Amniotic stem cell (primary cell): ENCODE measurements around the gene H2BK1.

Experiments used
- DNase-seq: peaks from one replicate; lab custom pipeline; 2025; lab: John Stamatoyannopoulos, UW

Gene H2BK1

DNA sequence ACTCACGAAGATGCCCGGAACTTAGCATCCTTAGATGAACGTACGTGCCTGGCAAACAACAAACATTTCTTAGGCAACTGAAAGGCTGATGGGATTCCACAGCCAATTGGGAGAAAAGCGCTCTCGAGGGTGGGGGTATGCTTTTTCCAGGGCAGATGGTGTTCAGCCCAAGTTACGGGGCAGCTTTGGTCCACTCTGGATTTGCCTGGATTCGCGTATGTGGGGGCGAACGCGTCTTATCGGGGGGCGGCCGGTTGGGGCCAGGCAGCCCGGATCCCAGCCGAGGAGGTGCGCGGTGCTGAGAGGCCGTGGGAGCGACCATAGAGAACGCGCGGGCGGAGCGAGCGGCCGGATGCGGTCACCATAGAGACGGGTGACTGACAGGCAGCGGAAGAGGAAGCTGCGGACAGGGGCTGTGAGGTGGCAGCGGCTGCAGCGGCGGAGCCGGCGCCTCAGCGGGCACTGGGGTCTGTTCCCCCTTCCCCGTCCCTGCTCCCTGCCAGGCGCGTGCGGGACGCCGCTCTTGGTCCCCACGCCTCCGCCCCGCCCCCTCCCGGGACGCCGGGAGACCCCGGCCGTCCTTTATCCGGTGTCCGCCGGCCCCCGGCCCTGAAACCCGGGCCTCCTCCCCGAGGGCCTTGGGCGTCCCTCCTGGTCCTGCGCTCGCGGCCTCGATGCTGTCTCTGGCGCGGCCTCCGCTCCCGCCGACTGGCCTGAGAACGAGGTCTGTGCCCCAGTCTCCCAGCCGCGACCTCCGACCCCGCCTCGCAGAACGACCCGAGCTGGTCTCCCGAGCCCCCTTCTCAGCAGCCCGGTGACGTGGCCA lies 22.0 kb upstream of the H2BK1 start, which contains the start of gene CHPF2:
TSS of gene CHPF2 (plus strand) at position 393 of the 826 bp plus-strand sequence. CDS start 1,529 bp downstream, outside the sequence.
- DNase-seq, result peak; percentile 72

GRCh38 chr7:151231080-151231479 lies 20.8 kb upstream of the H2BK1 start:
- DNase-seq, result no peak

DNA sequence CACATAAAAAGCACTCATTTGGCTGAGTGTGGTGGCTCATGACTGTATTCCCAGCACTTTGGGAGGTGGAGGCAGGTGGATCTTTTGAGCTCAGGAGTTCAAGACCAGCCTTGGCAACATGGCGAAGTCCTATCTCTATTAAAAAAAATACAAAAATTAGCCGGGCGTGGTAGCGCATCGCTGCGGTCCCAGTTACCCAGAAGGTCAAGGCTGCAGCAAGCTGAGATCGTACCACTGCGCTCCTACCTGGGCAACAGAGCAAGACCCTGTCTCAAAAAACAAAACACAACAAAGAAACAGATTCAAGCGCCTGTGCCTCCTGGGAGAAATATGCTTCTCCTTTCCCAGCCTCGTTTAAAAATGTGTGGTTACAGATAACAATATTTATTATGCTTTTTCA lies 19.0 kb upstream of the H2BK1 start:
- DNase-seq, result no peak

GRCh38 chr7:151228024-151228866 lies 18.0 kb upstream of the H2BK1 start:
- no peak for DNase-seq

GRCh38 chr7:151226875-151227782 lies 16.8 kb upstream of the H2BK1 start, which contains the start of gene ABCF2:
Gene ABCF2 (minus strand): TSS chr7:151227205. CDS start chr7:151226458, 747 bp downstream.
- DNase-seq, result peak; percentile 98

DNA sequence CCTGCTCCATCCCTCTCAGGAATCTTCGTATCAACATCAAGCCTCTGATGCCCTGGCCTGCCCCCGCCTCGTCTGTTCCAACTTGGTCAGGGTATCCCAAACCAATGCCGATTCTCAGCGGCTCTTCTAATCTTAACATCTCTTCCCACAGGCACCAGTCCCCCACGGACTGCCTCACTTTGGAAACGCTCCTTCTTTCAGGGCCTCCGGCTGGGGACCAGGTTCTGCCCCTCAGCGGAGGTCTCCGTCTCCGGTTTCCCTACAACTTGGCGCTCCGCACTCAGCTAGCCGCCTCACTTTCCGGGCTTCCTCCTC lies 16.2 kb upstream of the H2BK1 start:
- no peak for DNase-seq

GRCh38 chr7:151225948-151226510 lies 15.7 kb upstream of the H2BK1 start:
- DNase-seq, result no peak

DNA sequence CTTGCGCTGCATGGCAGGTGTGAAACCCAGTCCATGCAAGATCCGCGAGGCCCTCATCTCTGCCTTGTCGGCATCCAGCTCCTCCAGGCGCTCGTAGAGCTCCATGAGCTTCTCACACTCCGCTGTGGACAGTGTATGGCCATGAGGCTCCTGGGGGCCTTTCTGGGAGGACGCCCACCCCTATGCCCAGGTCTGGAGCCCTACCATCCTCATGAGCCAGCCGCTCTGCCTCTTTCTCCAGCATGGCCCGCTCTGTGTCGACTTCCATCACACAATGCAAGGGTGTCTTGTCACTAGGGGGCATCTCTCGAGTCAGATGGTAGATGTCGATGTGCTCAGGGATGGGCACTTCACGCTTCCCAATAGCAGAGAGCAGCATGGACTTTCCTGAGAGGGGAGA lies 13.4 kb upstream of the H2BK1 start:
- no peak for DNase-seq

DNA sequence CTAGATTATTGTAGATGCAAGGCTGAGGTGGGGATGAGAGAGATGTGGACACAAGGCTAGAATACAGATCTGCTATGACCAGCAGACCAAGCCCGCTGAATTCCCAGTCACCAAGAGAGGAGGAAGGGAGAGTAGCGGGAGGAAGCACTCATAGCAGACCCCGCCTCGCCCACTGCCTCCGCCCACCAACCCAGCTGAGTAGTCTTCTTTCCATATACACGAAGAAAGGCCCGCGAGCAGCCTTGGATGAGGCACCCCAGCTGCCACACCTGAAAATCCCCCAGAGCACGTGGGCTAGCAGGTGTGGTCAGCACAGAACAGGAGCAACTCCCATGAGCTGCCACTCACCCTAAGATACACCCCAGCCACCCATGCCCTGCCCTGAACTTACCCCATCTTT lies 7.9 kb upstream of the H2BK1 start:
- DNase-seq, result no peak

GRCh38 chr7:151215396-151215795 lies 5.1 kb upstream of the H2BK1 start:
- no peak for DNase-seq

- DNase-seq, result no peak
Observed at GRCh38 chr7:151213826-151214225, 3.5 kb upstream of the H2BK1 start.

GRCh38 chr7:151212626-151213025 lies 2.3 kb upstream of the H2BK1 start:
- DNase-seq, result no peak

GRCh38 chr7:151211155-151211772 lies 976 bp upstream of the H2BK1 start:
- no peak for DNase-seq

DNA sequence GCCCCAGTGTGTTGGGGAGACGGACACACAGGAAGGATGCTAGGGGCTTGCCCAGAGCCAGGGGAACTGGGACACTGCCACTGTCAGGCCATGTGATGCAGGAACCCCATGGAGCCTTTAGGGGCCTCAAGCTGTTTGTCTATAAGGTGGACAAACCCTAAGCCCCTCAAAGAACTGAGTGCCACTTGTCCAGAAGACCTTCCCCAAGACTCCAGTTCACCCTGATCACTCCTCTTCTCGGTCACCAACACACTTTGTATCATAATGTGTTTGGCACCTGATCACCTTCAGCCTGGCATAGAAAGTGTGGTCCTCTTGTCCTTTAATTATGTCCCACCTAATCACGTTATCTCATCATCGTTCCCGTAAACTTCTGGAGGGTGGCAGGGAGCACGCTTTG lies 700 bp downstream of the H2BK1 start:
- DNase-seq, result no peak

- DNase-seq, result no peak
Observed at GRCh38 chr7:151208253-151208862, 1.9 kb downstream of the H2BK1 start.

- DNase-seq, result no peak
Observed at GRCh38 chr7:151207804-151208203, 2.5 kb downstream of the H2BK1 start.

GRCh38 chr7:151207315-151207714 lies 3.0 kb downstream of the H2BK1 start:
- no peak for DNase-seq

- no peak for DNase-seq
Observed at GRCh38 chr7:151206914-151207313, 3.4 kb downstream of the H2BK1 start.

DNA sequence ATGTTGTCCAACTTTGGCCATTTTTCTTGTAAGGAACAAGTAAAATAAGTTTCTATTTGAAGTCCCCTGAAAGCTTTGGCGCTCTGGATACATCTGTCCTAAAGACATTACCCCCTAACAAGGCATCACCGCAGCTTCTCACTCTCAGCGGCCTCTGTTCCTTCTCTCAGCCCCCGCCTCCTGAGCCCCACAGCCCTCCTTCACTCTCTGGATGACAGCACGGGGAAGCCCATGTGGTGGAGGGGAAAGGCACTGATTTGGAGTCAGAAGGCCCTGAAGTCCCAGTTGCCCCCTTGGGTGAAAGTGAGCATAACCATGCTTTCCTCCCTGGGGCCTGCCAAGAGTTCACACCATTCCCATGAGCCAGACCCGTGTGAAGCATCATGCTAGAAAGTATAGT lies 4.6 kb downstream of the H2BK1 start:
- no peak for DNase-seq

GRCh38 chr7:151204383-151205032 lies 5.8 kb downstream of the H2BK1 start:
- no peak for DNase-seq
